HG03432 (cell line): ENCODE data around the gene PTRH2.
"Not testable (repeated sequence)": the region's sequence is repeated elsewhere in the genome, so short reads cannot be mapped to it uniquely, and the experiment has no call there.

ENCODE experiments used
- ATAC-seq: cut with Tn5 transposase; IDR thresholded peaks from one replicate; pipeline ENCODE4 v1.9.1; 2021; ENCODE audit warnings: mild to moderate bottlenecking, moderate library complexity; ENCODE audit not compliant: unreplicated experiment

The PTRH2 gene

GRCh38 chr17:59671386-59671785 is 35.8 kb downstream of the PTRH2 start:
- no peak for ATAC-seq

DNA sequence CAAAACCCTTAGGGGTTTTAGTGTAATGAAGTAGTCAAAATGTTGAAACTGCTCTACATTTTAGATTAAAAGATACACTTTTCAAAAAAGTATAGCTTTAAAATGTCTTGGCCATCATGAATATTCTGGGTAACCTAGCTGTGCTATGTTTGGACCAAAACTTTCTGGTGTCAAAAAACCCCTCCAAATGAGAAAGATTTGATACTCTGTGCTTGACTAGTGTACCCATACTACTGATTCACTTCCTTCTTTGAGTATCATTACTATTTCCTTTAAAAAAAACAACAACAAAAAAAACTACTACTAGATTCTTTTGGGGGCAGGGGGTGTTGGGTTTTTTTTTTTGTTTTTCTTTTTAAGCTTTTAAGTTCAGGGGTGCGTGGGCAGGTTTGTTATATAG is 37.3 kb downstream of the PTRH2 start:
- ATAC-seq, result no peak

- no peak for ATAC-seq
Observed at GRCh38 chr17:59669411-59669810, 37.8 kb downstream of the PTRH2 start.

GRCh38 chr17:59668816-59669215 is 38.4 kb downstream of the PTRH2 start:
- no peak for ATAC-seq

GRCh38 chr17:59666235-59666634 is 41.0 kb downstream of the PTRH2 start:
- ATAC-seq, result no peak

- not testable (repeated sequence) for ATAC-seq
Observed at GRCh38 chr17:59656624-59657023, 50.6 kb downstream of the PTRH2 start.

GRCh38 chr17:59652119-59652518 is 55.1 kb downstream of the PTRH2 start:
- ATAC-seq, result no peak

DNA sequence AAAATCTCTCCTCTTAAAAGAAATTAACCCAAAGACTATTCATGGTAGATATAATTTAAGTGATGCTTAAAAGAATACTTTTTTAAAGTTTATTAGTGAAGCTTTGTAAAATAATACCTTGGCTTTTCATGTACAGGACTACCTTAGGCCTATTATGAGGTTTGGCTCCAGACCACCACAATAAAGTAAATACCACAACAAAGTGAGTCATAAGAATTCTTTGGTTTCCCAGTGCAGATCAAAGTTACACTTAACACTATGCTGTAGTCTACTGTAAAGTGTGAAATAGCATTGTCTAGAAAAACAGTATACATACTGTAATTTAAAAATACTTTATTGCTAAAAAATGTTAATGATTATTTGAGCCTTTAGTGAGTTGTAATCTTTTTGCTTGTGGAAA is 55.9 kb downstream of the PTRH2 start:
- no peak for ATAC-seq

GRCh38 chr17:59650642-59651041 is 56.6 kb downstream of the PTRH2 start:
- ATAC-seq, result no peak

DNA sequence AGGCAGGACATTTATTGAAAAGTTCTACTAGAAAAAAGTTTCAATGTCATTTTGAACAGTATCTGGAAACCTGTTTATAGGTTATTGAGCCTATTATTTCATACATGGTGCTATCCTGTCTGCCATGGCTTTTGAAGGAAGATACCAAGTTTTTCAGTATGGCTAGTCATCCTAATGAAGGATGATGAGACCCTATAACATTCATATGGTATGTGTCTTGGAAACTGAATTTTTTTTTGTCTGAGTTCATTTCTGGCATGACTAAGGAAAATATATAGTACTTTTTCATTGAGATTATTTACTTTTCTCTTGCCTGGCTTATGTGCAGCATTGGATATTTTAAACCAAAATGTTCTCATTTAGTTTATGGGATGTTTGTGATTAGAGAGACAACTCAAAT is 57.3 kb downstream of the PTRH2 start:
- ATAC-seq, result no peak
